HG02870 (cell line): ENCODE data around the gene ERC2.
"Not testable (repeated sequence)": the region's sequence is repeated elsewhere in the genome, so short reads cannot be mapped to it uniquely, and the experiment has no call there.

Experiments used
- ATAC-seq: cut with Tn5 transposase; IDR thresholded peaks from one replicate; pipeline ENCODE4 v1.9.1; 2021; ENCODE audit warnings: mild to moderate bottlenecking, moderate library complexity; ENCODE audit not compliant: unreplicated experiment

Gene ERC2

DNA sequence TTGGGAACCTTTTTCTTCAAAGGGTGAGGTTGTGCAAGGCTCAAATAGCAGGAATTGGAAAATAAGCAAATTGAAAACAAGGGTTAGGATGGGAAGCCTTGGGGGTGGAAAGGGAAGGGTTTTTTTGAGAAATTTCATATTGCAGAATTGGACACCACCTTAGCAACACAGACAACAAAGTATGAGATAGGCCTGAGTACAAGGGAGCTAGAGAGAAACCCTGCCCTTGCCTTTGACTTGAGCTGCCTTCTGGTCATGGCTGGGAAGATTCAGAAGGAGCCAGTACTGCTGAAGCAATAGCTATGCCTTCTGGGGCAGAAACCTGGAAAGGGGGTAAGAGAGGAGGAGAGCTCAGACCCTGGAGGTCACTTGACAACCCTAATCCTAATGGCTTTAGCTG lies 445.6 kb downstream of the ERC2 start:
- no peak for ATAC-seq

GRCh38 chr3:56019490-56020146 lies 448.6 kb downstream of the ERC2 start:
- ATAC-seq, result no peak

GRCh38 chr3:56015374-56015773 lies 452.9 kb downstream of the ERC2 start:
- ATAC-seq, result not testable (repeated sequence)

DNA sequence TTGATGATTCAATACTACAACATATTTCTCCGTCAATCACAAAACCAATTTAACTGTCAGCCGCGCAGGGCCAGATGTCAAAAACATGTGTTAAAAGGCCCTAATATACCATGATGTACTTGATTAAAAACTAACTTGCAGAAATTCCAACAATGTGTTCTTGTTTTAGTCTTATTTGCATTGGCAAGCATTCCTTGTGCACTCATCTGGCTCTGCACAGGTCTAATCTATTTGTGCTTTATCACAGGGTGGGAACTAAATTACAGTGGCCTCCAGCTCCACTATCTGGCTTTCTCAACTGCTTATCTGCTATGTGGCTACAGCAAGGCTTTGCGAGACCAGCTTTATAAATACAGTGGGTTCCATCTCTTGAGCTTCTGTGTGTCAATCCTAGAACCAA lies 455.5 kb downstream of the ERC2 start:
- ATAC-seq, result no peak

- ATAC-seq, result no peak
Observed at GRCh38 chr3:56005196-56005805, 463.0 kb downstream of the ERC2 start.

- no peak for ATAC-seq
Observed at GRCh38 chr3:56003129-56003528, 465.1 kb downstream of the ERC2 start.

DNA sequence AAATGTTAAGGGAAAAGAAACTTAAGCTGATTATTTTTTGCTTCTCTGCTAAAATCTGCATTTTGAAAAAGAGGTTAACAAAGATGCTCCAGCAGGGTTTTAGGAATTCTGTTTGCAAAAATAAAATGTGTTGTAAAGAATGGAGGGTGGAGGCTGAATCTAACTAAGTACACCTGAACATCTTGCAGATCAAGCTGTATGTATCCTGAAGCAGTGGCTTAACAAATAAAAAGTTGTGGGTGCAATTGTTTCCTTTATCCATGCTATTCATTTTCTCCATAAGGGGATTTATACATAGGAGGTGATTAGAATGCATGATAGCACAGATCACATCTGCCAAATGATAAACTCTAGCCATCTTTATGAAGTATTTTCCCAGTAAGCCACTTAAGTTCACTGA lies 466.3 kb downstream of the ERC2 start:
- no peak for ATAC-seq

DNA sequence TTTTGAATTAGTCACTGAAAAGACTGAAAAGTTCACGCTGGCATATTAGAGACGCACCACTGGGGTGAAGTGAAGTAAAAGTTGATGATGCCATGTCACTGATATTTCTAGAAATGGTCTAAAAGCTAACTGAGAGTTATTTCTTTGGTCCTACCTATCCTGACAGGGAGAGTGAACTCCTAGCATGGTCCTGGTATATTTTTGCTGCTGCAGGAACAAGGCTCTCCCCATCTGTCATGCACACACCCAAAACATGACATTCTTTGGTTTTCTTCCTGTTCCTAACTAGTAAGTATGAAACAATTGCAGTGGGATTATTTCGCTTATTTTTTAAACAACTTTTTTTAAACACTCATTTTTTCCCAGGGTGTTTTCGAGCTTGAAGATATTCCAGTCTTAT lies 466.7 kb downstream of the ERC2 start:
- no peak for ATAC-seq

DNA sequence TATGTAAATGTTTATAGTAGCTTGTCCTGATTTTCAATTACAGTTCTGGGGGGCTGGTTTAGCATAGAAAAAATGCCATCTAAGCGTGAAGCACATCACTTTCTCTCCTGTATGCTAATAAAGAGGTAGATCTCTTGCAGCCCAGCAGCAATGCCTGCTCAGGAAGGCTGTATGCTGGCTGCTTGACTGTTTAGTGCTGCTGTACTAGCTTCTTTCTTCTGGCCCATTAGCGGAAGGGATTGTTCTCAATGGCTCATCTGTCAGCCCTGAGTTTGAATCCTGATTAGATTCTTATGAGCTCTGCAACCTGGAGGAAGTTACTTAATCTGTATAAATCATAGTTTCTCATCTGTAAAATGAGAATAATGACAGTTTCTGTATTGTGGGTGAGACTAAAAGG lies 478.9 kb downstream of the ERC2 start:
- ATAC-seq, result no peak

DNA sequence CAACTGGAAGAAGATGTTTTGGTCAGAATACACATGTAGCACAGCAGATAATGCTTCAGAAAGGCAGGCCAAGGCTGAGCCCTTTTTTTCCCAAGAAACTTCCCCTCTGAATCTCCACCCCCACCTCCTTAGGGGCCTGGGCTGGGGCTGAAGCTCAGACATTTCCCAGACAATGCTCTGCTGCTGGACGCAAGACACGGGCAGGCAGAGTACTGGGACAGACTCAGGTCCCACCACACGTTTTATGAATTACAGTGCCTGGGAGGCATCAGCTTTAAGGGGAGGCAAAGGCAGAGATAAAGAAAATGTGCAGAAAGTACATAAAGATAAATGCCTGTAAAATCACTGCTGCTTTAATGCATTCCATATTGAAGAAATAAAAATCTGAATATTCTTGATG lies 479.4 kb downstream of the ERC2 start:
- no peak for ATAC-seq

DNA sequence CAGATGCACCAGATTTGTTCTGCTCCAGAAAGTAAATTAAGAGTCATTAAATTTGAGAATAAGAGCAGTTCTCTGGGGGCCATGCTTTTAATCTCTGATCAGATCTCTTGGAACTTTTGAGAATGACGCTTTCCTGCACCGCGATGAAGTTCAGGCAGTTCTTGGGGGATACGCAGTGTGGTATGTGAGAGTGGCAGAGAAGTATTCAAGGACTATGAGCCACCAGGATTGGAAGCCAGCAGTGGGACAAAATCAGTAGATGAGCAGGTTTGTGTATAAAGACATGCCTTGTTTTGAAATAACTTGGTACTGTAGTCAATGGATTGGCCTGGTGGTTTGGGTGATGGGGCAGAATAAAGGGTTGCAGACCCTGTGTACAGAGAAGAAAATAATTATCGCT lies 483.6 kb downstream of the ERC2 start:
- ATAC-seq, result no peak

DNA sequence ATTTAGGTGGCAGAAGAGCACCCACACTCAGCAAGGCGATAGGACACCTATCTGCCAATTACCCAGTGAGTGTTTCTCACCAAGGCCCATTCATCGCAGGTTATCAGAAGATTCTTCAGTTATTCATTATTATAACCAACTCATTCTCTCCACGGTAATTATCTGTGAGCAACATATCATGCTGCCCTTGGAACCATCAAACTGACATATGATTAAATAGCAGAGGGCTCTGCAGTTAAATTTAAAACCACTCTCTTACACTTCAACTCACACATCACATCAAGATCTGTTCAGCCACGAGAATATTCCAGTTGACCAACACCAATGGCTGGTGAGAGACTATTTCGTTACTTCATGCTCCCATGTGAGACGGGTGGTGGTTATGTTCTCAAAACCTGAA lies 489.3 kb downstream of the ERC2 start:
- ATAC-seq, result no peak

- ATAC-seq, result no peak
Observed at GRCh38 chr3:55974421-55975165, 493.7 kb downstream of the ERC2 start.

DNA sequence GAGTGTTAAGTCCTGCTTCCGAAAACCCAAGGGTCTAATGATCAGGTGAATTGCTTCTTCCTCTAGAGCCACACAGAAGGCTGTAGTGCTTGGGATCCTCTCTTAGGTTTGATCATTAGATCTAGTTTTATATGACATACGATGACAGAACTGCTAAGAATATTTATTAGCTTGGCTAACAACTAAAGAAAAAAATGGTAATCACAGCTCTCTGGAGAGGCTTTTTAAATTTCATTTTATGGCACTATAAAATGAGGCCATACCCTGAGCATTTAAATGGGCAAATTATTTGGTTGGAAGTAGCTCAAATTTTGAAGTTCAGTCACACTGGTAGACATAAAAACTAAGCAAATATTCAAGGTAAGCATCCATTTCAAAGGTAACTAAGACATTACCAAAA lies 498.6 kb downstream of the ERC2 start:
- ATAC-seq, result no peak

- no peak for ATAC-seq
Observed at GRCh38 chr3:55968331-55968730, 499.9 kb downstream of the ERC2 start.

GRCh38 chr3:55966566-55966965 lies 501.7 kb downstream of the ERC2 start:
- no peak for ATAC-seq

GRCh38 chr3:55965776-55966175 lies 502.5 kb downstream of the ERC2 start:
- no peak for ATAC-seq

GRCh38 chr3:55964491-55964985 lies 503.7 kb downstream of the ERC2 start:
- no peak for ATAC-seq

DNA sequence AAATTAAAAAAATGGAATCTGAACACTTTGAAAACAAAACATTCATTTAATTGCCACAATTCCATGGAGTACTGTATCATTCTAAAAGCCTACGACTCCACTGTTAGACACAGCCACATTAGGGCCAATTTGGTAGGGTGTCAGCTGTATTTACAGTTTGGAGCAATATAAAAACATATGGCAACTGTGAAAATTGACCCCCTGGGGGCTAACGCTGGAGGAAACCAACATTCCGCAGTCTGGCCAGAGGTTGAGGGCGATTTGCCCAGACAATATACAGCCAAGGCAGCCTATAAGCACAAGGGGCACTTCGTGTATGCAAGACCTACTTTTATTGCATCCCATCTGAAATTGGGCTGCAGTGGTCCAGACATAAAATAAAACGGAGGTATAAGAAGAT lies 504.7 kb downstream of the ERC2 start:
- ATAC-seq, result no peak

- no peak for ATAC-seq
Observed at GRCh38 chr3:55959471-55960080, 508.7 kb downstream of the ERC2 start.

- no peak for ATAC-seq
Observed at GRCh38 chr3:55958605-55959004, 509.7 kb downstream of the ERC2 start.
